Activated CD4-positive, alpha-beta T cell treated with anti-CD3 and anti-CD28 coated beads for 24 hours (primary cell): ENCODE results near the gene MAFB.
"Not testable (repeated sequence)": the region's sequence is repeated elsewhere in the genome, so short reads cannot be mapped to it uniquely, and the experiment has no call there.

Experiments
- DNase-seq, 2 donors: peaks; one replicate each; pipeline ENCODE4 v3.0.0-alpha.2; 2020; ENCODE audit warnings: low read depth in 2 of 2

The MAFB gene

GRCh38 chr20:40689100-40689942 lies at the start of gene MAFB:
TSS of gene MAFB (minus strand) at chr20:40689236. CDS start at chr20:40688850, 386 bp downstream.
- peak in 1 of 2 donors; percentile 24 for DNase-seq

- not testable (repeated sequence) for DNase-seq
Measured at GRCh38 chr20:40736468-40736867, 47.4 kb upstream of the MAFB start.

- no peak for DNase-seq
Measured at GRCh38 chr20:40728996-40729395, 40.0 kb upstream of the MAFB start.

GRCh38 chr20:40728470-40728869 lies 39.4 kb upstream of the MAFB start:
- no peak for DNase-seq

- no peak for DNase-seq
Measured at GRCh38 chr20:40727960-40728359, 38.9 kb upstream of the MAFB start.

GRCh38 chr20:40726776-40727175 lies 37.7 kb upstream of the MAFB start:
- no peak for DNase-seq

GRCh38 chr20:40724566-40724965 lies 35.5 kb upstream of the MAFB start:
- DNase-seq = no peak

- DNase-seq = no peak
Measured at GRCh38 chr20:40720826-40721225, 31.8 kb upstream of the MAFB start.

- no peak for DNase-seq
Measured at GRCh38 chr20:40720099-40720498, 31.1 kb upstream of the MAFB start.

GRCh38 chr20:40718982-40719729 lies 30.1 kb upstream of the MAFB start:
- no peak for DNase-seq

- no peak for DNase-seq
Measured at GRCh38 chr20:40718214-40718977, 29.4 kb upstream of the MAFB start.

GRCh38 chr20:40717343-40717865 lies 28.4 kb upstream of the MAFB start:
- no peak for DNase-seq

GRCh38 chr20:40715491-40715890 lies 26.5 kb upstream of the MAFB start:
- DNase-seq = no peak

- DNase-seq = no peak
Measured at GRCh38 chr20:40714916-40715315, 25.9 kb upstream of the MAFB start.

GRCh38 chr20:40714109-40714508 lies 25.1 kb upstream of the MAFB start:
- DNase-seq = no peak

GRCh38 chr20:40713508-40713907 lies 24.5 kb upstream of the MAFB start:
- no peak for DNase-seq

- DNase-seq = no peak
Measured at GRCh38 chr20:40711079-40711478, 22.0 kb upstream of the MAFB start.

- no peak for DNase-seq
Measured at GRCh38 chr20:40710603-40711002, 21.6 kb upstream of the MAFB start.

GRCh38 chr20:40706977-40707582 lies 18.0 kb upstream of the MAFB start:
- no peak for DNase-seq

- no peak for DNase-seq
Measured at GRCh38 chr20:40705413-40705812, 16.4 kb upstream of the MAFB start.

GRCh38 chr20:40704828-40705227 lies 15.8 kb upstream of the MAFB start:
- DNase-seq = no peak
